Spleen (tissue), 13 donors: ENCODE measurements around the gene MUS81. TPM values are rescaled to one million over a fixed set of nuclear protein-coding genes. Genes with fewer than 3 reads are reported as not detected.
A peak's percentile ranks its signal among the peaks of the same experiment; 100 is the strongest.

Experiments used
- DNase-seq: peaks from one replicate; pipeline ENCODE4 v3.0.0-alpha.2; 2020
- H3K27ac ChIP-seq, 8 donors: fragments of 200-600 bp; sonication (generic) in 7 of 8; 1 replicate in 4 of 8; 2 replicates in 4 of 8; pipeline versions ENCODE4 v1.5.0 to v1.8.0; 2016 to 2021; ENCODE audit warnings: inconsistent platforms in 4 of 8, mild to moderate bottlenecking in 4 of 8, moderate library complexity in 1 of 8
- H3K27me3 ChIP-seq, 7 donors: fragments of 200-600 bp; sonication (generic) in 6 of 7; replicated peaks in 1 of 7; 1 replicate in 4 of 7; 2 replicates in 3 of 7; pipeline versions ENCODE4 v1.5.0 to v1.8.0; 2016 to 2021; ENCODE audit warnings: inconsistent platforms in 3 of 7, mild to moderate bottlenecking in 1 of 7
- H3K36me3 ChIP-seq, 6 donors: fragments of 200-600 bp; sonication (generic) in 5 of 6; 1 replicate in 4 of 6; 2 replicates in 2 of 6; pipeline versions ENCODE4 v1.5.0 to v1.8.0; 2016 to 2021; ENCODE audit warnings: inconsistent platforms in 2 of 6
- H3K4me1 ChIP-seq, 6 donors: fragments of 200-600 bp; sonication (generic) in 5 of 6; 1 replicate in 3 of 6; 2 replicates in 3 of 6; pipeline versions ENCODE4 v1.5.0 to v1.8.0; 2016 to 2021; ENCODE audit warnings: inconsistent platforms in 3 of 6
- H3K4me3 ChIP-seq, 8 donors: fragments of 200-600 bp; sonication (generic) in 7 of 8; 1 replicate in 4 of 8; 2 replicates in 4 of 8; pipeline versions ENCODE4 v1.5.0 to v1.8.0; 2016 to 2021; ENCODE audit warnings: inconsistent platforms in 4 of 8, mild to moderate bottlenecking in 4 of 8, moderate library complexity in 2 of 8
- H3K9me3 ChIP-seq, 8 donors: fragments of 200-600 bp; sonication (generic) in 7 of 8; 1 replicate in 4 of 8; 2 replicates in 4 of 8; pipeline versions ENCODE4 v1.5.0 to v1.8.0; 2016 to 2021; ENCODE audit warnings: inconsistent platforms in 4 of 8
- CTCF ChIP-seq, 11 experiments: fragments of 200-600 bp in 7 of 11; fragments of 450-650 bp in 4 of 11; sonication (generic) in 4 of 11; IDR thresholded peaks in 8 of 11; conservative IDR thresholded peaks in 3 of 11; 1 replicate in 7 of 11; 2 replicates in 4 of 11; pipeline versions ENCODE4 v1.4.0 to v1.8.0; 2016 to 2021; ENCODE audit warnings: antibody characterized with exemption in 11 of 11, inconsistent platforms in 4 of 11, mild to moderate bottlenecking in 1 of 11
- POLR2A ChIP-seq, 3 donors: fragments of 450-650 bp; IDR thresholded peaks; one replicate each; pipeline ENCODE4 v1.5.1; 2017; ENCODE audit warnings: antibody characterized with exemption in 3 of 3, mild to moderate bottlenecking in 1 of 3
- POLR2AphosphoS5 ChIP-seq, 3 donors: sonication (generic); formaldehyde crosslinking; IDR thresholded peaks; one replicate each; pipeline ENCODE4 v1.5.1; 2017; ENCODE audit warnings: antibody characterized with exemption in 3 of 3
- WGBS, 5 donors: extraction: QIAGEN DNeasy Blood & Tissue Kit in 3 of 5; methylation state at CpG; one replicate each; pipeline versions ENCODE4 v1.1.5 to v1.1.7; 2013 to 2018; 5-methylcytosine and 5-hydroxymethylcytosine counted together
- intact Hi-C: fragments of 100-400 bp; cut with DNase I; formaldehyde crosslinking; loops from one replicate; pipeline ENCODE4 v1.15.0; 2023; ENCODE audit warnings: low total_unique reads
- long read RNA-seq, 2 donors: transcript quantifications; one replicate each; lab custom pipeline, GENCODE V29; 2026
- polyA plus RNA-seq, 3 donors: library from polyadenylated mRNA; stranded (reverse); fragments of 200-250 nt; gene quantifications; one replicate each; pipeline ENCODE4 v1.2.1, GENCODE V29; 2013
- total RNA-seq, 7 donors: library from RNA; depleted of rRNA in 3 of 7; stranded (reverse); fragments of >200 nt in 3 of 7; fragmentation: NEBNext Ultra II Directional in 4 of 7; extraction: Animal tissue kit (Norgen Biotek cat#: 25700) in 4 of 7; gene quantifications; one replicate each; pipeline versions ENCODE4 v1.1.0 to v1.2.1, GENCODE V29; 2016 to 2021
- donor health status: healthy with polysubstance abuse.
- donor health status: DM: no; HTN: no; CAD: no; lungs with moderate emphysema.
- donor health status: DM: no; HTN: no; CAD: no.
- donor health status: Bipolar disorder and iron deficiency.
- donor health status: healthy.
- donor health status: DM: no; HTN: no; CAD: no.
- donor health status: DM: yes; HTN: yes; CAD: no.

Gene MUS81
- total RNA-seq (10 to 100 TPM; 54.8 to 77.3 (median 65.5) TPM), polyA plus RNA-seq (10 to 100 TPM; 71.2 to 93.5 (median 89.5) TPM)
- long read RNA-seq, donor 1, partial matches to known transcripts, result 35 of 72 reads
- long read RNA-seq, donor 1, other reads (novel, unspliced or antisense), result 29 of 72 reads
- long read RNA-seq, donor 2, transcript MUS81-201 (16 exons, 2,392 nt), result major isoform, 6 of 8 reads
- long read RNA-seq, donor 2, partial matches to known transcripts, result 0 of 8 reads
- long read RNA-seq, donor 2, other reads (novel, unspliced or antisense), result 0 of 8 reads

GRCh38 chr11:65860278-65861164, at the start of gene MUS81:
TSS of gene MUS81 (plus strand) at chr11:65860433. CDS start at chr11:65860754, 321 bp downstream.
- intact Hi-C loops, result no loop called here

GRCh38 chr11:65811764-65812475, 48.3 kb upstream of the MUS81 start:
- no peaks in the 10 kb centered on the region for H3K9me3 ChIP-seq
- intact Hi-C loops, result loop anchor here (10.0 kb wide), 1 partner anchor 97 kb away; the partner anchor contains the start of gene KAT5
- peaks cover 0 to 10% (median 0%) of the 10 kb centered on the region in 6 donors for H3K36me3 ChIP-seq
- no peak overlapping the region for H3K4me3 ChIP-seq
- peaks cover 0 to 12% (median 0%) of the 10 kb centered on the region in 7 donors for H3K27me3 ChIP-seq
- H3K4me1 ChIP-seq, result peaks cover 0 to 20% (median 9%) of the 10 kb centered on the region in 6 donors
- WGBS, 5 donors, result 66 to 81% (median 73%) methylated on average over 19 of the region's 19 CpGs
- H3K27ac ChIP-seq, result peak overlapping the region in 2 of 8 donors; percentile 1 to 4
- no peak for DNase-seq
- TF ChIP-seq POLR2A (IDR thresholded peaks at IDR 0.05) (no peak), CTCF (IDR thresholded peaks at IDR 0.05 in 8 of 11, conservative IDR thresholded peaks at IDR 0.05 in 3 of 11) (no peak), POLR2AphosphoS5 (IDR thresholded peaks at IDR 0.05) (no peak)

More at GRCh38 chr11:65860278-65861164, at the start of gene MUS81:
- WGBS, 5 donors, result 0 to 1% (median 0%) methylated on average over 33 to 78 of the region's 78 CpGs
- DNase-seq, result peak; percentile 99
- TF ChIP-seq CTCF (IDR thresholded peaks at IDR 0.05 in 8 of 11, conservative IDR thresholded peaks at IDR 0.05 in 3 of 11) (peak; percentile 85 to 96 (median 94)), POLR2AphosphoS5 (IDR thresholded peaks at IDR 0.05) (peak; percentile 91 to 95 (median 92)), POLR2A (IDR thresholded peaks at IDR 0.05) (peak in 2 of 3 donors; percentile 42 to 55)
- Histone ChIP-seq H3K27me3 (no peaks in the 10 kb centered on the region), H3K27ac (peak within 1 kb of the TSS; percentile 93 to 99 (median 97)), H3K4me3 (peak within 1 kb of the TSS; percentile 86 to 100 (median 99)), H3K36me3 (peaks cover 5 to 52% (median 46%) of the 10 kb centered on the region in 6 donors), H3K9me3 (no peaks in the 10 kb centered on the region), H3K4me1 (peaks cover 26 to 70% (median 58%) of the 10 kb centered on the region in 6 donors)

- no peak overlapping the region for H3K4me3 ChIP-seq
- TF ChIP-seq POLR2AphosphoS5 (IDR thresholded peaks at IDR 0.05), result no peak
- TF ChIP-seq POLR2A (IDR thresholded peaks at IDR 0.05), result no peak
- intact Hi-C loops, result loop anchor here (10.0 kb wide), 1 partner anchor 100 kb away; the partner anchor contains the start of gene KAT5
- peaks cover 0 to 10% (median 0%) of the 10 kb centered on the region in 6 donors for H3K36me3 ChIP-seq
- no peaks in the 10 kb centered on the region for H3K9me3 ChIP-seq
- no peak for DNase-seq
- 68 to 77% (median 73%) methylated on average over 18 of the region's 18 CpGs for WGBS, 5 donors
- H3K4me1 ChIP-seq, result peaks cover 4 to 37% (median 24%) of the 10 kb centered on the region in 6 donors
- no peaks in the 10 kb centered on the region for H3K27me3 ChIP-seq
- no peak overlapping the region for H3K27ac ChIP-seq
Measured at GRCh38 chr11:65814131-65814985, 45.9 kb upstream of the MUS81 start.
